Bone marrow (tissue), 2 donors: ENCODE data around the gene FGF10.

Experiments
- DNase-seq, 2 donors: peaks; one replicate each; lab custom pipeline; 2025; lab: John Stamatoyannopoulos, UW

The FGF10 gene

GRCh38 chr5:44257221-44257620, 132.0 kb downstream of the FGF10 start:
- DNase-seq: no peak
